ENCODE measurements around the gene PDE3B. TPM values are rescaled to one million over a fixed set of nuclear protein-coding genes. Genes with fewer than 3 reads are reported as not detected.
"Not testable (repeated sequence)": the region's sequence is repeated elsewhere in the genome, so short reads cannot be mapped to it uniquely, and the experiment has no call there.

The PDE3B gene
- total and polyA plus RNA-seq, 11 donors: 2.4 to 17.0 (median 10.0) TPM

GRCh38 chr11:14775897-14776296, 132.3 kb downstream of the PDE3B start:
- peaks cover 0 to 7% (median 0%) of the 10 kb centered on the region in 12 donors for H3K4me1 ChIP-seq
- no peak overlapping the region for H3K4me3 ChIP-seq
- no peaks in the 10 kb centered on the region for H3K27me3 ChIP-seq
- no peaks in the 10 kb centered on the region for H3K9me3 ChIP-seq
- TF ChIP-seq POLR2A (IDR thresholded peaks at IDR 0.05) (no peak), CTCF (IDR thresholded peaks at IDR 0.05) (no peak)
- H3K36me3 ChIP-seq: no peaks in the 10 kb centered on the region
- ATAC-seq: no peak
- no peak for DNase-seq
- intact Hi-C loops (cut with DNase I): loop anchor here in 2 of 10 donors (10.0 kb wide), 2 partner anchors 231 to 241 kb away; no protein-coding TSS in a partner anchor
- H3K27ac ChIP-seq: no peak overlapping the region

- H3K4me3 ChIP-seq, H3K4me1 ChIP-seq, H3K27ac ChIP-seq, ATAC-seq, H3K27me3 ChIP-seq, H3K9me3 ChIP-seq, H3K36me3 ChIP-seq, DNase-seq: not testable (repeated sequence)
- intact Hi-C loops (cut with DNase I): loop anchor here in 2 of 10 donors (10.0 kb wide), 2 partner anchors 234 to 244 kb away; no protein-coding TSS in a partner anchor
- 92 to 98% (median 98%) methylated on average over 8 of the region's 8 CpGs for WGBS, 4 donors
Measured at GRCh38 chr11:14778460-14778859, 134.9 kb downstream of the PDE3B start.

- H3K27me3 ChIP-seq: no peaks in the 10 kb centered on the region
- 86 to 91% (median 87%) methylated on average over 6 of the region's 6 CpGs for WGBS, 4 donors
- no peak overlapping the region for H3K27ac ChIP-seq
- H3K36me3 ChIP-seq: no peaks in the 10 kb centered on the region
- intact Hi-C loops (cut with DNase I): no loop called here
- TF ChIP-seq POLR2A (IDR thresholded peaks at IDR 0.05) (no peak), CTCF (IDR thresholded peaks at IDR 0.05) (no peak)
- ATAC-seq (no peak), DNase-seq (no peak)
- H3K4me3 ChIP-seq: no peak overlapping the region
- peaks cover 0 to 6% (median 0%) of the 10 kb centered on the region in 12 donors for H3K9me3 ChIP-seq
- H3K4me1 ChIP-seq: peaks cover 0 to 8% (median 0%) of the 10 kb centered on the region in 12 donors
Measured at GRCh38 chr11:14783788-14784187, 140.2 kb downstream of the PDE3B start.

GRCh38 chr11:14784230-14784629, 140.6 kb downstream of the PDE3B start:
- DNase-seq (no peak), ATAC-seq (no peak)
- intact Hi-C loops (cut with DNase I): no loop called here
- no peak for TF ChIP-seq POLR2A (IDR thresholded peaks at IDR 0.05)
- TF ChIP-seq CTCF (IDR thresholded peaks at IDR 0.05): no peak
- H3K27me3 ChIP-seq: no peaks in the 10 kb centered on the region
- H3K36me3 ChIP-seq: no peaks in the 10 kb centered on the region
- peaks cover 0 to 8% (median 0%) of the 10 kb centered on the region in 12 donors for H3K4me1 ChIP-seq
- peaks cover 0 to 6% (median 0%) of the 10 kb centered on the region in 12 donors for H3K9me3 ChIP-seq
- no peak overlapping the region for H3K4me3 ChIP-seq
- no peak overlapping the region for H3K27ac ChIP-seq
- 65 to 80% (median 75%) methylated on average over 2 of the region's 2 CpGs for WGBS, 4 donors

GRCh38 chr11:14789879-14790484, 146.4 kb downstream of the PDE3B start:
- Histone ChIP-seq H3K27me3 (no peaks in the 10 kb centered on the region), H3K36me3 (no peaks in the 10 kb centered on the region), H3K4me1 (peaks cover 0 to 8% (median 0%) of the 10 kb centered on the region in 12 donors), H3K4me3 (no peak overlapping the region), H3K9me3 (no peaks in the 10 kb centered on the region), H3K27ac (no peak overlapping the region)
- intact Hi-C loops (cut with DNase I): loop anchor here in 6 of 10 donors (2.0 to 10.0 kb wide), 5 partner anchors 58 to 285 kb away; partner anchors contain the start of gene CALCB (in 1 of the 6)
- ATAC-seq (no peak), DNase-seq (no peak)
- TF ChIP-seq CTCF (IDR thresholded peaks at IDR 0.05) (peak; percentile 23 to 58 (median 36)), POLR2A (IDR thresholded peaks at IDR 0.05) (no peak)

Measured in heart left ventricle (tissue), 16 donors.